Sigmoid colon (tissue), 4 donors: ENCODE results near the gene DRAM2.

Experiments used
- CTCF ChIP-seq, 4 experiments: fragments of 450-650 bp in 3 of 4; fragments of 200-600 bp in 1 of 4; IDR thresholded peaks; one replicate each; pipeline ENCODE4 v1.5.1; 2016 to 2019; ENCODE audit warnings: antibody characterized with exemption in 4 of 4, mild to moderate bottlenecking in 3 of 4, moderate library complexity in 2 of 4
- EP300 ChIP-seq, 4 donors: sonication (generic); formaldehyde crosslinking; IDR thresholded peaks; one replicate each; pipeline ENCODE4 v1.6.1; 2017; ENCODE audit warnings: antibody characterized with exemption in 4 of 4
- POLR2A ChIP-seq, 2 donors: fragments of 450-650 bp; IDR thresholded peaks; one replicate each; pipeline ENCODE4 v1.6.1; 2016; ENCODE audit warnings: antibody characterized with exemption in 2 of 2, mild to moderate bottlenecking in 2 of 2, moderate library complexity in 2 of 2
- POLR2AphosphoS5 ChIP-seq, 4 donors: sonication (generic); formaldehyde crosslinking; IDR thresholded peaks; one replicate each; pipeline ENCODE4 v1.6.1; 2017; ENCODE audit warnings: antibody characterized with exemption in 4 of 4

- TF ChIP-seq POLR2AphosphoS5 (IDR thresholded peaks at IDR 0.05), result no peak
- TF ChIP-seq CTCF (IDR thresholded peaks at IDR 0.05), result no peak
- TF ChIP-seq POLR2A (IDR thresholded peaks at IDR 0.05), result no peak
- TF ChIP-seq EP300 (IDR thresholded peaks at IDR 0.05), result no peak
Observed at GRCh38 chr1:111133866-111134265, 6.0 kb downstream of the DRAM2 start.
